Measurements from ENCODE around the gene TESMIN.

DNA sequence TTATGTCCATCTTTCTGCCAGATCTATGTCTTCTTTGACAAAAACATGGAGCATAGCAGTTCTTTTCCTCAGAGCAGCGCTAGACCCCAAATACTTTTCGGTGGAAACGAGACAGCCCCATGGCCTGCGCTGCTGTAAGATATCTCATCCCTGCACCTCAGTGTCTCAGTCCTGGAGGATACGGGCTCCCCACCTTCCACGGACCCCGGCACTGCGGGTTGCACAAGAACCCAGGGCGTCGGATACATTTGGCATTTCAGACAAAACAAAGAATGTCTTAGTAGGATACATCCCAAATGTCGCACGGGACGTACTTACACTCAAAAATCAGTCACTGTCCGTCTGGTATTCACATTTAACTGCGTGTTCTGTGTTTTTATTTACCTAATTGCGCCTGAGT is 76.9 kb downstream of the TESMIN start:
- TF ChIP-seq EZH2 (IDR thresholded peaks at IDR 0.05) (no peak), EZH2phosphoT487 (IDR thresholded peaks at IDR 0.05) (no peak)
- TF ChIP-seq, protein P1, sequence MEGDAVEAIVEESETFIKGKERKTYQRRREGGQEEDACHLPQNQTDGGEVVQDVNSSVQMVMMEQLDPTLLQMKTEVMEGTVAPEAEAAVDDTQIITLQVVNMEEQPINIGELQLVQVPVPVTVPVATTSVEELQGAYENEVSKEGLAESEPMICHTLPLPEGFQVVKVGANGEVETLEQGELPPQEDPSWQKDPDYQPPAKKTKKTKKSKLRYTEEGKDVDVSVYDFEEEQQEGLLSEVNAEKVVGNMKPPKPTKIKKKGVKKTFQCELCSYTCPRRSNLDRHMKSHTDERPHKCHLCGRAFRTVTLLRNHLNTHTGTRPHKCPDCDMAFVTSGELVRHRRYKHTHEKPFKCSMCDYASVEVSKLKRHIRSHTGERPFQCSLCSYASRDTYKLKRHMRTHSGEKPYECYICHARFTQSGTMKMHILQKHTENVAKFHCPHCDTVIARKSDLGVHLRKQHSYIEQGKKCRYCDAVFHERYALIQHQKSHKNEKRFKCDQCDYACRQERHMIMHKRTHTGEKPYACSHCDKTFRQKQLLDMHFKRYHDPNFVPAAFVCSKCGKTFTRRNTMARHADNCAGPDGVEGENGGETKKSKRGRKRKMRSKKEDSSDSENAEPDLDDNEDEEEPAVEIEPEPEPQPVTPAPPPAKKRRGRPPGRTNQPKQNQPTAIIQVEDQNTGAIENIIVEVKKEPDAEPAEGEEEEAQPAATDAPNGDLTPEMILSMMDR (IDR thresholded peaks at IDR 0.05) = no peak
